Measurements from ENCODE around the gene HAO1.

The HAO1 gene

GRCh38 chr20:7889736-7890135, 50.5 kb downstream of the HAO1 start:
- TF ChIP-seq POLR2AphosphoS5 (IDR thresholded peaks at IDR 0.05; ENCODE audit: low read depth, low read length) (no peak), TAF1 (IDR thresholded peaks at IDR 0.05; ENCODE audit: borderline replicate concordance, insufficient read depth, low read length) (no peak), FOXP2 (optimal IDR thresholded peaks at IDR 0.05; ENCODE audit: borderline replicate concordance, extremely low read depth, extremely low read length, insufficient read depth) (no peak), SIN3A (IDR thresholded peaks at IDR 0.05; ENCODE audit: borderline replicate concordance, insufficient read depth, low read length) (no peak), REST (IDR thresholded peaks at IDR 0.05; ENCODE audit: insufficient read depth in 1 of 2, low read depth in 2 of 2, low read length in 2 of 2) (no peak)

- no peak for TF ChIP-seq TAF1 (IDR thresholded peaks at IDR 0.05; ENCODE audit: borderline replicate concordance, insufficient read depth, low read length)
Observed at GRCh38 chr20:7883741-7884140, 56.5 kb downstream of the HAO1 start.

- TF ChIP-seq REST (IDR thresholded peaks at IDR 0.05; ENCODE audit: insufficient read depth in 1 of 2, low read depth in 2 of 2, low read length in 2 of 2) (no peak), POLR2AphosphoS5 (IDR thresholded peaks at IDR 0.05; ENCODE audit: low read depth, low read length) (no peak), SIN3A (IDR thresholded peaks at IDR 0.05; ENCODE audit: borderline replicate concordance, insufficient read depth, low read length) (no peak), FOXP2 (optimal IDR thresholded peaks at IDR 0.05; ENCODE audit: borderline replicate concordance, extremely low read depth, extremely low read length, insufficient read depth) (no peak), TAF1 (IDR thresholded peaks at IDR 0.05; ENCODE audit: borderline replicate concordance, insufficient read depth, low read length) (no peak)
Observed at GRCh38 chr20:7883309-7883708, 56.9 kb downstream of the HAO1 start.

GRCh38 chr20:7882076-7882475, 58.2 kb downstream of the HAO1 start:
- TF ChIP-seq TAF1 (IDR thresholded peaks at IDR 0.05; ENCODE audit: borderline replicate concordance, insufficient read depth, low read length) (no peak), FOXP2 (optimal IDR thresholded peaks at IDR 0.05; ENCODE audit: borderline replicate concordance, extremely low read depth, extremely low read length, insufficient read depth) (no peak), REST (IDR thresholded peaks at IDR 0.05; ENCODE audit: insufficient read depth in 1 of 2, low read depth in 2 of 2, low read length in 2 of 2) (no peak), SIN3A (IDR thresholded peaks at IDR 0.05; ENCODE audit: borderline replicate concordance, insufficient read depth, low read length) (no peak), POLR2AphosphoS5 (IDR thresholded peaks at IDR 0.05; ENCODE audit: low read depth, low read length) (no peak)

GRCh38 chr20:7881551-7881950, 58.7 kb downstream of the HAO1 start:
- TF ChIP-seq FOXP2 (optimal IDR thresholded peaks at IDR 0.05; ENCODE audit: borderline replicate concordance, extremely low read depth, extremely low read length, insufficient read depth) (no peak), POLR2AphosphoS5 (IDR thresholded peaks at IDR 0.05; ENCODE audit: low read depth, low read length) (no peak), REST (IDR thresholded peaks at IDR 0.05; ENCODE audit: insufficient read depth in 1 of 2, low read depth in 2 of 2, low read length in 2 of 2) (no peak), SIN3A (IDR thresholded peaks at IDR 0.05; ENCODE audit: borderline replicate concordance, insufficient read depth, low read length) (no peak), TAF1 (IDR thresholded peaks at IDR 0.05; ENCODE audit: borderline replicate concordance, insufficient read depth, low read length) (no peak)

All from PFSK-1 (cell line).